Kasumi-1 (cell line): Measurements from ENCODE around the gene JMJD4.

Source experiments
- DNase-seq, 2 experiments: peaks; one replicate each; lab custom pipeline; 2025; lab: John Stamatoyannopoulos, UW

JMJD4 gene

DNA sequence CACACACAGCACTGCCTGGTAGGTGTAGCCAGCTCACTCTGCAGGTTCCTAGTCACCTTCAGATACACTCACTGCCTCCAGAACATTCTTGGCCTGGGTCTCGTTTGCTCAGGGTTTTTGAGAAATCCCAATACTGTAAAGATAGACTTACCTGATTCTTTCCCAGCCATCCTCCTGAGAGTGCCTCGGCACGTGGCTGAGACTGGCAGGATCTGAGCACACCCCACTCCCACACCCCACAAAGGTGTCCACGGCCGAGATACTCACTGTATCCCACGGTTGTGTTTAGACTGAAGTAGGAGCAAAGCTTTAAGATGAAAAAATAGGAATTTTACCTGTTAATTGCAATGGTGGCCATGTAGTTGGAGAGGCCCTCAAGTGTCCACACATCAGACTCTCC lies 33.5 kb upstream of the JMJD4 start:
- DNase-seq = no peak

DNA sequence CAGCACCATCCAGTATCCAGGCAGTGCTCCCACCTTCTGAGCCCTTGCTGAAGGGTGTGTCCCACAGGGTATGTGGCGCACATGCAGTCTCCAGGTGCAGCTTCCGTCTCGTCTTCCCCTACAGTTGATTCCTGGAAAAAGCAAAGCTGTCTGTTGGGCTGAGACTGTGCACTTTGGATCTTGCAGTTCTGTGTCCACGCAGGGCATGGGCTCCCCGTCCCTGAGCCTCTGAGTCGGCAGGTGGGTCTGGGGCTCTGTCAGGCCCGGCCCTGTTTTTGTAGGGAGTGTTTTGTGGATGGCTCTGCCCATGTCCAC lies 33.0 kb upstream of the JMJD4 start:
- no peak for DNase-seq

DNA sequence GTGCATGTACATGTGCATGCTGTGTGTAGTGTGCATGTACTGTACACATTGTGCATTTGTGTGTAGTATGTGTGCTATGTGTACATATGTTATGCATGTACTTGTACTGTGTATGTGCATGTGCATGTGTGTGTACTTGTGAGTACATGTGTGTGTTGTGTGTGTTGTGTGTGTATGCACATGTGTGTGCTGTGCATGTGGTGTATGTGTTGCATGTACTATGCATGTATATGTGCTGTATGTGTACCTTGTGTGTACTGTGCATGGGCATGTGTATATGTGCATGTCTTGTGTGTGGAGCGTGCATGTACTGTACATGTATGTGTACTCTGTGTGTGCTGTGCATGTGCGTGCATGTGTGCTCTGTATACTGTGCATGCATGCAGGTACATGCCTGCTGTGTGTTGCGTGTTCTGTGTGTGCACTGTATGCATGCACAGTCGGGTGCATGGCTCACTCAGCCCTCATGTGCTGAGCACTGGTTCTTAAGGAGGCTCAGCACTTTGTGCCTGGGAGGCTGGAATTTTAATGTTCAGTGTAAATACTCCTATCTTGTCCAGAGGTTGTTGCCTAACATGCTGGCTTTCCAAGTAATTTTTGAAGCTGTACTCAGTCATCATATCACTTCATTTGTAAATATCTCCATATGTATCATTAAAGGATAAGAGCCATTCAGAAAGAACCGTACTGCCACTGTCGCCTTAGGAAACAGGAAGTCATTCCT lies 32.5 kb upstream of the JMJD4 start:
- DNase-seq = no peak

DNA sequence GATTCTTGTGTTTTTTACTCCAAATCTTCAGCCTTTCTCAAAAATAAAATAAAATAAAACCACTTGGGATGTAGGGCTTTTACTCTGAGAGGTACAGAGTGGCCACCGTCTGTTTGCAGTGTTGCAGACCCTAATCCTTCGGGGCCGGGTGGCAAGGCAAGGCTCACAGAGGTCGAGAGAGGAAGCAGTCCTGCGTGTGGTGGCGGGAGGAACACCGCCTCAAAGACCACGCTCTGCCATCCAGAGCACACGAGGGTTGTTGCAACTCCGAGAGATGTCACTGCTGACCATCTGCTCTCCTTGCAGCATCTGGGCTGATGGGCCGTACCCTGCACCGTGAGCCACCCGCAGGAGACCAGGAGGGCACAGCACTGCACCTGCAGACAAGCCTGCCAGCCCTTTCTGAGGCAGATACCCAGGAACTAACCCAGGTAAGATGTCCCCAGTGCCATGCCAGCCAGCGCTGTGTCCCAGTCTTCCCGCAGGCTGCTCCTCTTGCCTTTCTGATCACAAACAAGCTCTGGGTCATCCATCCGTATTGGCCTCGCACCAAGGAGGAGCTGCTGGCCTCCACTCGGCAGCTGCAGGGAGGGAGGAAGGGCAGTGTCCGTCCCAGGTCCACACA lies 31.7 kb upstream of the JMJD4 start:
- DNase-seq = peak in 1 of 2 experiments; percentile 58

DNA sequence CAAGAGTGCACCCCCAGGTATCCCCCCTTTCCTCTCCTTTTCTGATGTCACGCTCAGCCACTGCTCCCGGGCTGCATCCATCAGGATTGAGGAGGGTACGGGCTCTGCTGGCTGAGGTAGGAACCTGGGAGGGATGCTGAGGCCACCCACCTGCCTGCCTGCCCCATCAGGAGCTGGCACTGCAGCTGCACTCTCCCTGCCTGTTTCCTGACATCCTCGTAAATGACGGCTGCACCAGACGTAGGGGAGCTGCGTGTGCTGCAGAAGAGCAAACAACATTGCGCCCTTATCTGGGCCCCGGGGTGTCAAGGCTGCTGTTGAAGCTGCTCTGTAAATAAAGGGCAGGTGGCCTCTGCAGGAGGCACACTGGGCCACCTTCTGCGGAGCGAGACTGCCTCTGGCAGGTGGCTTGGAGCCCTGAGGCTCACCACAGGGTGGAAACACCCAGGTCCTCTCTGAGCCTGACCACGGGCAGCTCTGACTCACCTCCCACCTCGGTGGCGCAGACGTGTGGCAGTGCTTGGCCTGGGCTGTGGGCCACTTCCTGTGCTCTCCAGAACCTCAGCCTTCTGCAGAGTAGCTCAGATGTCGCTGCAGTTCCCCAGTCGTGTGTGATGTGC lies 31.0 kb upstream of the JMJD4 start:
- peak; percentile 58 to 60 for DNase-seq

DNA sequence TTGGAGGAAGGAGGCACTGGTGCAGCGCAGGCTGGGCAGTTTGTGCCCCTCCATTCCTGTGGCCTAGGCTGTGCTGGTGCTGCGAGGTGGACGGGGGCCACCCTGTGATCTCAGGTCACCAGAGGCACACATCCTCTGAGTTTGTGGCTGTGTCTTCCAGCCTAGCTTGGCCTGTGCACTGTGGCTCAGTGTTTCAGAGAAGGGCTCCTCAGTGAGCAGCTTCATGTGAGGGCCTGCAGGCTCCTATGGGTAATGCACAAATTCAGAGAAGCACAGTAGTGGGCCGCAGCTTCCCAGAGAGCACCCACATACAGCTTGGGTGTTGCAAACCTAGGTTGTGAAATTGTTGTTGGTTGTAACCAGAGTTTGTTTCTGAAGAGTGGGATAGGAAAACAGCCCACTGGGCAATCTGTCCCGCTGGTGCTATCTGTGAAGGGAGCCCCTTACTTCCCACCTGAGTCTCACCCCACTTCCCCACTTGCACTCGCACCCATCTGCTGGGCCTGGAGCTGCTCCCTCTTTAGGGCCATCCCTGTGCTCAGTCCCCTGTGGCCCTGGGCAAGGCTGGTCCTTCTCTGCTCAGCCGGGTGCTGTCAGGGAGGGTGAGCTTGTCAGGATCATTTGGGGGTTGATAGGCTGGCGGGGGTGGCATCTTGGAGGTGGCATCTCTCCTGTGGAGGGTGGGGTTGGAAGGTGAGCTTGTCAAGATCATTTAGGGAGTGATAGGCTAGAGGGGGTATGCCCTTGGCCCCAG lies 30.3 kb upstream of the JMJD4 start:
- no peak for DNase-seq

DNA sequence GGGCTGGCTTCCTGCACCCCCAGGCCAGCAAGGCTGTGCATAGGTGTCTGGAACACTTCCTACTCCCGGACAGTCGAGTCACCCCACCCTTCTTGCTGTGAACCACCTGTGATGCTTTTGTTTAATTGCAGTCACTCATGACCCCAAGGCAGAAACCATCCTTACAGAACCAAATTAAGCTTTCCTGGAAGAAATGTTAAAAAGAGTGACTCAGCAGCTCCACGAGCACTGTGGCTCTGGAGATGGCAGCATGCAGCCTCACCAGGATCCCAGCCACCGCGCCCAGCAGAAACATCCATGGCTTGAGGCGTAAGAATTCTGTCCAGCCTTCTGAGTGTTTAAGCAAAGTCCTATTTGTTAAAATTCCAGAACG lies 28.9 kb upstream of the JMJD4 start:
- no peak for DNase-seq

DNA sequence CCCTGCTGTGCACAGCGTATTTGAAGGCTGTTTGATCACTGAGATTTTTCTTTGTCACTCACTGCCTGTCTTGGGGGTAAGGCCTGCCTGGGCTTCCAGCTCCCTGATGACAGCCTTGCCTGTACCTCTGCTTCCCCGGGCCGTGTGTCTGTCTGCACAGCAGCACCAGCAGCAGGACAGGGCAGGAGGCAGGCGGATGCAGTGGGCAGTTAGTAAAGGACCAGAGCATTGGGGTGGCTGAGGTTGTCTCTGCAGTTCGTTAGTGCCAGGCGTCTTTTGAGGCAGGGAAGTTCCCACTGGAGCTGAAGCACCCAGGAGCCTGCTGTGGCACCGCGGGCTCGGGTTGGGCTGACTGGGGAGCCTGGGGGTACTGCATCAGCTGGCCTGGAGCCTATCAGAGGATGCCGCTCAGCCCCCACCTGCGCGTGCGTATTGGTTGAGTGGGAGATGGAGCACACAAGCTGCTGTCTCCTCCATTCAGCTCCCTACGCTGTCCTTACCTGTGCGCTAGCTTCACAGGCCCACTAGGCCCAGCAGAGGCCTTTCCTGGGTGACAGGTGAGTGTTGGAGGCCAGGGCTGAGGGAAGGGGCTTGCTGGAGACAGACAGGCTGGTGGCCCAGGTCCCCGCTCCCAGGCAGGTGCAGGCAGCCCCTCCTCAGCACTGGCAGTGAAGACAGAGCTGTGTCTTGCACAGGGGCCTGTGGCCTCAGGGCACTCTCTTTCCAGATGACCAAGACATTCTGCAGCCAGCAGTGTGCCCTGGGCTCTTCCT lies 28.3 kb upstream of the JMJD4 start:
- no peak for DNase-seq

DNA sequence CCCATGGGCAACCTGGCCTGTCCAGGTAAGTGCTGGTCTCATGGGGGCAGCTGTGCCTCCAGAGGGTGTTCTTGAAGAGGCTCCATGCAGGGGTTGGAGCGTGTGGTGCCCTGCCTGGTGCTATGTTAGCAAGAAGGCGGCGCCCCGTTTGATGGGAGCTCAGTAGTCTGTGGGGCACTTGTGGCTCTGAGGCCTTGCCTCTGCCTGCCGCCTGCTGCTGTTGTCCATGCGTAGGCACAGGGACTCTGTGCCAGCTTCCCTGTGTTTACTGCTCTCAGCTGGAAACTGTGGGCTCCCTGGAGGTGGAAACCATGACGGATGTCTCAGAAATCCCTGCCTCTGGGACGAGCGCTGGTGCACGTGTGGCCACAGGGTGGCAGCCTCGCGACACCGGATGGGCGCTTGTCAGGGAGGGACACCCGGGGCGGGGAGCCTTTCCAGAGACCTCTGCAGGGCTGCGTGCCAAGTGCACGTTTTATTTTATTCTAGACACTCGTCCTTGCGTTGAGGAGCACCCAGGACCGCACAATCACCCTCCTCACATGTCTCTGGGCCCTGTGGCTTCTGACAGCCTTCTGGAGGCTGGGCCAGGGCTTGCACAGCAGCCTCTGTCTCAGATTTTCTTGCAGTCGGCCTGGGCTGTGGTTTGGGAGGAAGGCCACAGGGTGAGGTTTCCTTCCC lies 27.3 kb upstream of the JMJD4 start:
- peak; percentile 75 to 83 for DNase-seq

DNA sequence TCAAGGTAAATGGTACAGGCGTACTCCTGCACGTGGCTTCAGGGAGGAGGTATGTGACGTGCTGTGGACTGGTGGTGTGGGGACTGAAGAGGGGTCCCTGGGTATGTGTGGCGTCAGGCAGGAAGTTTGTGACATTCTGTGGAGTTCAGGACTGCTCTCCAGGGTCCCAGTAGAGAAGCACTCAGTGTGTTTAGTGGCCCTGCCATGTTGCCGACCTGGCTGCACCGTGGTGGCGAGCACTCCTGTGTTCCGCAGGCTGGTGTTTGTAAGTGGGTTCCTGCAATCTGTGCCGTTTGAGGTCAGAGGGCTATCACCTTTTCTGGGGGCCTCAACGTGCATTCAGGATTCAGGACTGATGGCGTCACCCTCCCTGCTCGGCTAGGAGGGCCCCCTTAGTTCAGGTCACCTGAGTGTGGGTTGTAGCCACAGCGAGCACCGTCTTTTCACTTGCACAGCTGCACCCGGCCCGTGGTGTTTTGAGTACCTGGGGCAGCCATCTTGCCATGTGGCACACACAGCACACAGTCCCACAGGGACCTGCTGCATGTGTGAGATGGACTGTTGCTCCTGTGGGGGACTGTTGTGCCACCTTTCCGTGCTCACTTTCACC lies 26.6 kb upstream of the JMJD4 start:
- no peak for DNase-seq

DNA sequence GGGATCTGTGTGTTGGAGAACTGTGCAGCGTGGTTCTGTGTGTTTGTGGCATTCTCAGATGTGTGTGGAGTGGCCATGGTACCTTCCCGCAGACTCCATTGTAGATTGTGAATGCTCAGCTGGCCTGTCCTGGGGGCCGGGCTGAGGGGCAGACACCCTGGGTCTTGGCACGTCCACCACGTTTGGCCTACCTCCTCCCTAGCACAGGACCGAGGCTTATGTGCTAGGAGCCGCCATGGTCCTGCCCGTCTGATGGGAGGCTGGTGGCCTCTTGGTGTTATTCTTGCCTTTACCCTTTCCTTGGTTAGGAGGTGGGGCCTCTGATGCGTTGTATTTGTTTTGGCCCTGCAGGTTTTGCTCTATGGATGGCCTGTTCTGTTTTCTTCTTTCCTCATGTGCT lies 25.3 kb upstream of the JMJD4 start:
- no peak for DNase-seq

DNA sequence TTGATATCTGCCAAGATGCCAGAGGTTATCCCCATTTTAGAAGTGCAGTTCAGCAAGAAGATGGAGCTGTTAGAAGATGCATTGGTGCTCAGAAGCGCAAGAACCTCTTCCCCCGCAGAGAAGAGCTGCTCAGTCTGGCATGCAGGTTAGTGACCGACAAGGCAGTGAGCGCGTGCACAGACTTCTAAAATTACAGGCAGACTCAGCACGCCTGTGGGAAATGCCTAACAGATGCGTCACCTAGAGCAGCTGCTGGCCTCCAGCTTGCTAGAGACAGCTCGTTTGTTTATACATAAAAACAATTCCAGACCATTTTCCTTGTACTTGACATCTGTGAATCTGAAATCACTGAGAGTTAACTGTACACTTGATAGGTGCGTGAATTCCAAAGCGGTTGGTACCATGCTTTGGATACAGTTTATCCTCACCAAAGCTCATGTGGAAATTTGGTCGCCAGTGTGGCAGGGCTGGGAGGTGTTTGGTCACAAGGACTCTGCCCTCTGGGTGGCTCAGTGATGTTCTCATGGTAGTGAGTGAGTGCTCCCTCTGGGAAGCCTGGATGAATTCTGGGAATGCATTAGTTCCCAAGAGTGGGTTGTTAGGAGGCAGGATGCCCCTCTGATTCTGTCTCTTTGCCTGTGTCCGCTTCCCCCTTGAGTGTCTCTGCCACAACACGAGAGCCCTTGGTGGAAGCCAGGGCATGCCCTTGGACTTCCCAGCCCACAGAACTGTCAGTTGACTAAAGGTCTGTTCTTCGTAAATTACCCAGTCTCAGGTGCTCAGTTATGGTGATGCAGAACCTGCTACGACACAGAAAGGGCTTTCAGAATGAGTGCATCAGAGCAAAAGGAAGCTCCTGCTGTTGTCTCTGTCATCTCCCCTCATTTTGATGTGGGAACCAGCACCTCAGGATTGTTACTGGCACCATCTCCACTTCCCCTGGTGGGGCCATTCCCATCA lies 24.5 kb upstream of the JMJD4 start:
- DNase-seq = no peak

DNA sequence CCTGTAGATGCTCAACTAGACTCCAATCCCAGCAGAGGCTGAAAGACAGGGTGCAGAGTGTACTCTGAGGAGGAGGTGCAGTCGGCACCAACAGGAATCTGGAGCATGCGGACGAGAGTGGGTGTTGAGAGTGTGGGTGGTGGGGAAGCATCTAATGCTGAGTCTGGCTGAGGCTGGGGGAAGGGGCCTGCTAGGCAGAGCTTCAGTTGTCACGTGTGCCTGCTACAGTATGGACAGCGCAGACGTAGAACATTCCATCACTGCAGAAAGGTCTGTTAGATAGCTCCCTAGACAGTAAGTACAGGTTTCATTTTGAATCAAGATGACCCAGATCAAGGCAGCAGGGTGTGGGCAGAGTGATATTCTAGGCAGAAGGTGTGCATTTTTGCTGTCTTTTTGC lies 23.3 kb upstream of the JMJD4 start:
- no peak for DNase-seq

DNA sequence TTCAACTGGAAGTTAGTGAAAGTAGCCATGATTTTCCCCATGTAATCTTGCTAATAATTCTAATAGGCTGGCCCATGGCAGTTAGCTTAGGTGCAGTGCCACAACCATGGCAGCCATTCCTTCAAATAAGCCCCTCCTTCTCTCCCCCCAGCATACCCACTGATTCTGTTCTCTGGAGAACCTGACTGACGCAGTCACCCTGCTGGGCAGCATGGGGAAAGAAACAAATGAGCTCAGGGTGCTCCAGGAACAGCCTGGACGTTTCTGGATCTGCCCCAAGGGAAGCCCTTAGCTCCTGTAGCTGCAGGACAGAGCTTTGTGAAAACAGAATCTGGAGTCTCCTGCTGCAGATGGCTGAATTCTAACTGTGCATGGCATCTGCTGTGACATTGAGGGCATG lies 22.7 kb upstream of the JMJD4 start:
- DNase-seq = no peak

DNA sequence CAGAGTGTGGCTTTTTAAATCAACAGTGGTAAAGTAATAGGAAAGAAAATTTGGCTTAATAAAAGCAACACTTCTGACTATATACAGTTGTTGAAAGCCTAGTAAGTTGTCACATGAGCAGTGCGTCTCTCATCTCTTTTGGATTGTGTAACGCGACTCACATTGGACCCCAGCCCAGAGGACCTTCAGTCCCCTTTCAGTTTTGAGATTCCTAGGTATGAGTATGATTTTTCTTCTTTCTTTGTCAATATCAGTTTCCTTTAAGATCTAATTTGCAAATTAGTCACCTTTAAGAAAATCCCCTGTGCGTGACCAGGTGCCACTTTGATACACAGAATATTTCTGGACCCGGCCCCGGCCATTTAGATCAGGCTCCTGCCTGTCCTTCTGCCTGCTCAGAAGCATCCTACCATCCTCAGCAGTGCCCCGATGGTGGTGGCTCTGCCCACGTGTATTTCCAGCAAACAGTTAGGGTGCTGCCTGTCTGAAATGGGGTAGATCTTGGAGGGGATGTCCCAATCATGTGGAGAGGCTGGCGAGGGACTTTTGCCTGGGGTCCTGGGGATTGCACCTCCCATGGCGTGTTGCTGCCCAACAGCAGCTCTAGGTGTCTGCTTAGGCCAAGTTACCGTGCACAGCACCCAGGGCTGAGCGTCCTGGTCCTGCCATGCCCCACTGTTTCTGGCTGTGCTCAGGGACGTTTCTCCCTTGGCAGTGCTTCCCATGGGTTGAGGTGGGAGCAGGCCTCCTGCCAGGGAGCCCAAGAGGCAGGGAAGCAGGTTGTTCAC lies 21.3 kb upstream of the JMJD4 start:
- DNase-seq = no peak

DNA sequence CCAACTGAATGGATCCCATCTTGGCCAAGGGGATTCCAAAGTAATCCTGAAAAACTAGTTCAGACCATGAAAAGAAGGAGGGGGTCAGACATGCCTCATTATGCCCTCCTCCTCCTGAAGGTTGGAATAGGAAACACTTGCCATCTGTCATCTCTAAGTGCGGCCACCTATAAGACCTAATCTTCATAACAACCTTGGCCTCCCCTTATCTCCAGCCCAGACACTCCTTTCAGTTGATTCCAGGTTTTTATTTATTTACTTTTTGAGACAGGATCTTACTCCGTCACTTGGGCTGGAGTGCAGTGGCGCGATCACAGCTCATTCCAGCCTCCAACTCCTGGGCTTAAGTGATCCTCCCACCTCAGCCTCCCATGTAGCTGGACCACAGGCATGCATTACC lies 19.9 kb upstream of the JMJD4 start:
- DNase-seq = no peak

DNA sequence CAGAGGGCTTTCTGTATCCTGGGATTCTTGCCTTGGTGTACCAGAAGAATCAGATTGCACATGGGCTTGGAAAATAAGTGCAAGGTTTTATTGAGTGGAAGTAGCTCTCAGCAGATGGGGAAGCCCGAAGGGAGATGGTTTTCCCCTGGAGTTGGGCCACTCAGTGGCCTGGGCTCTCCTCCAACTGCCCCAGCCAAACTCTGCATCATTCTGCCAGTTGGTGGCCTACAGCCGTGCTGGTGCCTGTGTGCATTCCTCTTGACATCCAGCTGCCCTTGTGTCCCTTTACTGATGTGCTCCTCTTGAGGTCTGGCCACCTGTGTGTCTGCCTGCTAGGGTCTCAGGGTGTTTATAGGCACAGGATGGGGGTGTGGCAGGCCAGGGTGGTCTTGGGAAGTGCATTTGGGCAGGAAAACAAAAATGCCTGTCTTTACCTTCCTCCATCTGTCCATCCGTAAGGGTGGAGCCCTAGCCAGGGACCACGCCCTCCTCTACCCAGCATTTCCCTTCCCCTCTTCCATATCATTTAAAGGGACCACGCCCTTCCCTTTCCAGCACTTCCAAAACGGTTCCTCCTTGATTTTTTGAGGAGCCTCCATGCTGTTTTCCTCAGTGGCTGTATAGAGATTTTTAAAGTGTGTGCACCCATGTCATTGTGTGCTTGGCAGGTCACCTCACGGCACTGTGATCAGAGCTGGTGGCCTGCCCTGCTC lies 19.1 kb upstream of the JMJD4 start:
- DNase-seq = no peak

DNA sequence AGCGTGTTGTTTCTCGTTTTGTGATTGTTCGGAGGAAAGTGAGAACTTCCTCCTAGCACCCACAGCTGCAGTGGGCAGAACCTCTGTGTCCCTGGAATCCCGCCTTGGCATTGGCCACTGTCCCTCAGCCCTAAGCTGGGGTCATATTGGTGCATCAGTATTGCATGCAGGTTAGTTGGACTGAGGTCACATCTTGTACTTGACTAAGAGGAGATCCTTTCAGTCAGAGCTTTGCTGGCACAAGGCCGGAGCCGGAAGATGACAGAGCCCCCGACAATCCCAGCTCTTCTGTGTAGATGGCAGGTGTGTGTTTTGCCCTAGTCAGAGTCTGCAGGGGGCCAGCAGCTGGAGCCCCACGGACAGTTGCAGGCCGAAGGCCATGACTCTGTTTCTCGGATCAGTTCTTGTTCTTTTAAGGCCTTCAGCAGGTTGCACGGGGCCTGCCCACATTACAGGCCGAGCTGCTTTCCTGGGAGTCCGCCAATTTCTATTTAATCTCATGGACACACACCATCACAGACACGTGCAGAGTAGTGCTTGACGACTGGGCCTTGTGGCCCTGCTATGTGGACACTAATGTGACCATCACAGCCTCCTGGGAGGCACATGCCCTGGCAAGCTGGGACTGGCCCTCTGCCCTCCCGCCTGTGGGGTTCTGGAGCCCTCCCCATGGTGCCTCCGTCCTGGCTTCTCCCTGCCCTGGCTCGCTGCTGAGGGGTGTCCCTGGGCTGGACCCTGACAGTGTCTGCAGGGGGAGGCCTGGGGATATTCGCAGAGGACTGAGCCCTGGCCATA lies 15.0 kb upstream of the JMJD4 start:
- DNase-seq = no peak
